H7 (cell line): ENCODE measurements around the gene VCPKMT. TPM values are rescaled to one million over a fixed set of nuclear protein-coding genes. Genes with fewer than 3 reads are reported as not detected.

Experiments
- DNase-seq: peaks from one replicate; pipeline ENCODE4 v3.0.0; 2012
- H3K27me3 ChIP-seq: 2 replicates; pipeline ENCODE4 v1.6.0; 2011; ENCODE audit warnings: mild to moderate bottlenecking, low read length; ENCODE audit not compliant: control insufficient read depth, insufficient read depth
- H3K36me3 ChIP-seq: replicated peaks from 2 replicates; pipeline ENCODE4 v1.5.1; 2011; ENCODE audit warnings: low read length; ENCODE audit not compliant: control insufficient read depth, insufficient read depth
- H3K4me3 ChIP-seq: 2 replicates; pipeline ENCODE4 v1.5.1; 2011; ENCODE audit warnings: low read depth, mild to moderate bottlenecking, control low read depth, low read length, moderate library complexity; ENCODE audit not compliant: insufficient read depth
- total RNA-seq: library from RNA; depleted of rRNA; stranded (reverse); fragments of >200 nt; shearing (Covaris generic); gene quantifications from 2 replicates; pipeline ENCODE4 v1.2.3, GENCODE V29; 2014; rRNA removed

Gene VCPKMT
- total RNA-seq = 8.2 and 8.4 TPM in 2 replicates

DNA sequence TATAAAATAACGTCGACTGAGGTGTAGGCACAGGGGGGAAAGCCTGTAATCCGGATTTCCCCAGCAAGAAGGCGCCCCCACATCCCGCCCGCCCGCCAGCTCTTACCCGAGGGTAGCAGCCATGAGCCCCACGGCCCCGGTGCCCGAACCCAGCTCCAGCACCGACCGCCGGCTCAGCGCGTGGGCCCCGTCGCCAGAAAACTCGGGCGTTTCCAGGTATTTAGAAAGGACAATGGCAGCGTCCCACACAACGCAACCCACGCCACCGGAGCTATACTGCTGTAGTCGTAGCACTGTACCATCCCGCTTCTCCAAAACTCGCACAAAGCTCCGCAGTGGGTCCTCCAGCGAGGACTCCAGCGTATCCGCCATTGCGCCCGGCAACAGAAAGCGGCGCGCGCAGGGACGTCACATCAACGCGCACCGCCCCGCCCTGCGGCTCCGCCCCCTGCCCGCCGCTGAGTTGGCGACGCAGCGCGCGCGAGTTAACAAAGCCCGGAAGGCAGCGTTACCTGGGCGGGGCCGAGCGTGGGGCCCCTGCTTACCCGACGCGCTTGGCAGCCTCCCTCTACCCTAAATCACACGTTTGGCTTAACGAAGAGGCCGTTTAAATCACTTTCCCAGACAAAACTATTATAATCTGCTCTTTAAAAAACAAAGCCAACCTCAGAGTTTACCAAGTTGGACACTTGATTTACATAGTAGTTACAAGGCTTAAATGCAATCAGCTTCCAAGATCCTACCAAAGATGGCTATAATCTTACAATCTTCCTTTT is at the start of gene VCPKMT:
Gene VCPKMT (minus strand): TSS at position 392 of the 776 bp plus-strand sequence. CDS start 20 bp downstream, at position 372.
- Histone ChIP-seq H3K36me3 (peaks cover 21% of the 10 kb centered on the region), H3K4me3 (peak within 1 kb of the TSS; percentile 97), H3K27me3 (no peaks in the 10 kb centered on the region)
- DNase-seq = peak; percentile 94

DNA sequence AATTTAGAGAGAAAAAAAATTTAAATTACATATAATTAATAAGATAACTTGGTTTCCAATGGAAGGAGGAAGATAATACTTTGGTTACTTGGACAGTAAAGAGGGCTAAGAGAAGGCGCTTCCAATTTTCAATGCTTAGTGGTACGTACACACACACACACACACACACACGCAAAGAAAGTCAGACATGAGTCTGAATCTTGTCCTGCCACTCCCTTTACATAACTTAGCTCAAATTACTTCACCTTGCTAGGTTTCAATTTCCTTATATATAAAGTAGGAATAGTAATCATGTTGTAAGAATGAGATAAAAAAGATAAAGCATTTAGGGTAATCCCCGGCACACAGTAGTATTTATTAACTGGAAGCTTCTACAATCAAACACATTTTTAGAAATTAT is 39.7 kb upstream of the VCPKMT start:
- DNase-seq = no peak

DNA sequence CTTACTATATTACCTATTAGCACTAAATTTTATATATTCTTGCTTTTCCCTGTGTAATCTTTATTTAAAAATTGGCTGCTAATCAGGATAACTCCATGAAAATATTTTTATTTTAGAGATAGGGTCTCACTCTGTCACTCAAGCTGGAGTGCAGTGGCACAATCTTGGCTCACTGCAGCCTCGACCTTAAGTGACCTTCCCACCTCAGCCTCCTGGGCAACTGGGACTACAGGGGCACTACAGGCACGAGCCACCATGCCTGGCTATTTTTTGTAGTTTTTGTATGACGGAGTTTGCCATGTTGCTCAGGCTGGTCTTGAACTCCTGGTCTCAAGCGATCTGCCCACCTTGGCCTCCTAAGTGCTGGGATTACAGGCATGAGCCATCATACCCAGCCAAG is 32.4 kb upstream of the VCPKMT start:
- Histone ChIP-seq H3K36me3 (no peaks in the 10 kb centered on the region; the same call in none of the 2 replicates), H3K4me3 (no peak overlapping the region), H3K27me3 (no peaks in the 10 kb centered on the region)
- no peak for DNase-seq

More for the DNA sequence above, 39.7 kb upstream of the VCPKMT start:
- Histone ChIP-seq H3K4me3 (no peak overlapping the region), H3K27me3 (no peaks in the 10 kb centered on the region), H3K36me3 (no peaks in the 10 kb centered on the region; the same call in 1 of the 2 replicates)

DNA sequence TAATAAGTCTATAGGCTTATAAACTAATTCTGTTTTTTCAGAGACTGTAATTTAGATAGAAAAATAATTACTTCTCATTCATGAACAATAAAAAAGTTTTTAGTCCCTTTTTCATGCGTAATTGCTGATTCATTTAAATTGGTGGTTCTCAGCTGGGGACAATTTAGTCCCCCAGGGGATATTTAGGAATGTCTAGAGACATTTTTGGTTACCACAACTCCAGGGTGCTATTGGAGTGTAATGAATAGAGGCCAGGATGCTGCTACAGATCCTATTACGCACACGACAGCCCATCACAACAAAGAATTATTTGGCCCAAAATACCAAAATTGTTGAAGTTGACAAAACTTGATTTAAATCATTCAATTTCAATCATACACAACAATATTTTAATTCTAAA is 22.8 kb upstream of the VCPKMT start:
- no peaks in the 10 kb centered on the region for H3K36me3 ChIP-seq

DNA sequence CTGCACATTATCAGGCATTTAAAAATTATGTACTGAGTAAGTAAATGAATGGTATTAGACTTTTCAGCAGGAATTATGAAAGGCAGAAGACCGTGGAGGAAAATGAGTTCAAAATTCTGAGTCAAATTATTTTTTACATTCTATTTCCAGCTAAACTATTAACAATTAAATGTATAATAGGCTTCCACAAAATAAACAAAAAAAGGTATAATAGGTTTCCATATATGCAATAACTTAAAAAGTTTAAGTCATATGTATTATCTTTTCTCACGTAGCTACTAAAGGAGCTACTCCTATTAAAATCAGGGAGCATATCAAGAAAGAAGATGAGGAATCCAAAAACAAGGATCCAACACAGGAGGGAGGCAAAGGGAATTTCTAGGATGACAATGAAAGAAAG is 11.4 kb upstream of the VCPKMT start:
- DNase-seq = no peak
- no peaks in the 10 kb centered on the region for H3K27me3 ChIP-seq
- no peaks in the 10 kb centered on the region for H3K36me3 ChIP-seq
- no peak overlapping the region for H3K4me3 ChIP-seq

More for the DNA sequence above, 22.8 kb upstream of the VCPKMT start:
- peak; percentile 7 for DNase-seq
- no peaks in the 10 kb centered on the region for H3K27me3 ChIP-seq
- H3K4me3 ChIP-seq = no peak overlapping the region

DNA sequence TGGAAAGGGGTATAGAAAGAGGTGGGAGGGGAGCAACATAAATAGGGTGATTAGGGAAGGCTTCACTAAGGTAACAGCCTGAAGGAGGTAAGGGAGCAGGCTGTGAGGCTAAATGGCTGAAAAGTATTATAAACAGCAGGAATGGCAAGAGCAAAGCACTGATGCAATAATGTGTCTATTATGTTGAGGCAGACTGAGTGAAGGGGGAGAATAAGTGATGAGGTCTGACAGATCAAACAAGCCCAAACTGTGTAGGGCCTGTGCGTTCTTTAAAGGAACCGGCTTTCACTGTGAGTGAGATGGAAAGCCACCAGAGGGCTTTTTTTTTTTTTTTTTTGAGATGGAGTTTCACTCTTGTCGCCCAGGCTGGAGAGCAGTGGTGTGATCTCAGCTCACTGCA is 6.7 kb upstream of the VCPKMT start:
- no peak for DNase-seq
- no peak overlapping the region for H3K4me3 ChIP-seq
- no peaks in the 10 kb centered on the region for H3K27me3 ChIP-seq
- no peaks in the 10 kb centered on the region for H3K36me3 ChIP-seq

DNA sequence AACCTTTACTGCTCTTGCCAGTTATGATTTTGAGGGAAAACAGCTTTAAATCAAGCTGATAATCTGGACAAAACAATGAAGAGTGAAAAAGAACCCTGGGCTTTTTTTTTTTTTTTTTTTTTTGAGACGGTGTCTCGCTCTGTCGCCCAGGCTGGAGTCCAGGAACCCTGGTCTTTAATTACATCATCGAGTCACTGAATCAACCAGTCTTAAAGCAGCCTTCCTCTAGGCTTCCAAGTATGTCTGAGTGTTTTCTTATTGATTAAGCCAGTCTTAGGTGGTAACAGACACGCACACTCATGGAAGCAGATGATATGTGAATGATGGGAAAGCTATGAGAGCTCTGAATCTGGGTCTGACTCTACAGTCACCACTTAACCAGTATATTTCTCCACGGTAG is 5.9 kb upstream of the VCPKMT start:
- no peak for DNase-seq
- Histone ChIP-seq H3K36me3 (no peaks in the 10 kb centered on the region), H3K4me3 (no peak overlapping the region)

DNA sequence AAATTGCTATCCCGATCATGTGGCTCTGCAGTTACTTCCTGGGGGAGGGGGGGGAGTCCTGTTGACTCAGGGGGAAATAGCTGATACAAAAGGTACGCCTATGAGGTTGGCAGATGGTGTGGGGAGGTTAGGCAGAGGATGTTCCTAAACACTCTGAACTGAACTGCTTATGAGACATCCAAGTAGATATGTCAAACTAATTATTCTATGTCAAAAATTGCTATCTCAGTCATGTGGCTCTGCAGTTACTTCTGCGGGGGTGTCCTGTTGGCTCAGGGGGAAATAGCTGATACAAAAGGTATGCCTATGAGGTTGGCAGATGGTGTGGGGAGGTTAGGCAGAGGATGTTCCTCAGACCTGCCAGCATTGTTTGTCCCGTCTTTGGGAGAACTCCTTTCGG is 5.1 kb upstream of the VCPKMT start:
- no peak for DNase-seq
- Histone ChIP-seq H3K27me3 (no peaks in the 10 kb centered on the region), H3K4me3 (no peak overlapping the region), H3K36me3 (no peaks in the 10 kb centered on the region)

More for the DNA sequence above, 5.9 kb upstream of the VCPKMT start:
- no peaks in the 10 kb centered on the region for H3K27me3 ChIP-seq

DNA sequence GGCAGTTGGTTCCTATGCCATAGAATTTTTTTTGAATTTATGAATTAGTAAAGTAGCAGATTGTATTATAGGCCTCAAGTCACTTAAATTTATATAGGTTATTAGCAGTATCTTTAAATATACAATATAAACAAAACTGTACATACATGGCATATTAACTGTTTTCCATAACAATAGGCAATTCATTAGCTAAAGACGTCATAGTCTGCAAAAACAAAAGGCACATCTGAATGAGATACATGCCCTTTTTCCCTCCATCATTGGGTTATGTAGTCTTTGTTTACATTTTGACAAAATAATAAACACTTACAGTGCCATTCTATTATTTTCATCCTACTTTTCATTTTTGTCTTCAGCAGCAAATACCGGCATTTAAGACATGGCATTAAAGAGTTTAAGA is 1.1 kb upstream of the VCPKMT start:
- no peak for DNase-seq
- Histone ChIP-seq H3K36me3 (peaks cover 13% of the 10 kb centered on the region), H3K4me3 (no peak overlapping the region), H3K27me3 (no peaks in the 10 kb centered on the region)

DNA sequence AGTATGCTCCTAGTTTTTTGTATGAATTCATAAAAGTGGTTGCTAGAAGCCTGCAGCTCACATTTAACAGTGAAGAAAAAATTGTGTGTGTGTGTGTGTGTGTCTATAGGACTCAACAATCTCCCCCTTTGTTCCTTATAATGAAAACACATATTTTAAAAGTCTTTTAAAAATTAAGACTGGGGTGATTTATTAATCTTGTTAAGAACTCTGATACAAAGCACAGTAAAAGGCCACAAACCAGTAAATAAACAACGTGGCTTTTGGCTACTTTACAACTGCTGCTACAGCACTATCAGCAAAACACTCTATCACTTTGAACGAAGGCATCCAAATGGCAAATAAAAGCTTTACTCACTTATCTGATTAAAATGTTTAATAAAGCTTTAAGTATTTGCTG is 594 bp upstream of the VCPKMT start:
- Histone ChIP-seq H3K27me3 (no peaks in the 10 kb centered on the region), H3K4me3 (peak overlapping the region; percentile 12; the same call in 1 of the 2 replicates), H3K36me3 (peaks cover 16% of the 10 kb centered on the region)
- no peak for DNase-seq

DNA sequence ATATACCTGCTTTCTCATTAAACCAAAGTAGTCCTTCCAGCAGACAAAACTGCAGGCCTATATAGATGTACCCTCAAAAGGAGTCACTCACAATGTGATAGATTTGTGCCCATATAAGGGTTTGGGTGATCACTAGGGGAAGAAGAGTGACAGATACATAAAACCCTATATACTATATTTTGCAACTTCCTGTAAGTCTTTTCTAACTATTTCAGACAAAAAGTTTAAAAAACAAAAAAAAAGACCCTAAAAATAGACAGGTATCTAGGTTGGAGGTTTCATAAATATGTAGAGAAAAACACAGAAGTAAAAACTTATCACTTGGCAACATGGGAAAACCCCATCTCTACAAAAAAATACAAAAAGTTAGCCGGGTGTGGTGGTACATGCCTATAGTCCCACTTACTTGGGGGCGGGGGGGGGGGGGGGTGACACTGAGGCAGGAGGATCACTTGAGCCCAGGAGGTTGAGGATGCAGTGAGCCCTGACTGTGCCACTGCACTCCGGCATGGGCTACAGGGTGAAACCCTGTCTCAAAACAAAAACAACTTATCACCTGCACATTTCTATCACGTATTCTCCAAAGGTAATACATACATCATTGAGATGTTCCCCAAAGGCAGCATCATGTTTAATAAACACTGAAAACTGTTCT is 2.9 kb downstream of the VCPKMT start:
- H3K27me3 ChIP-seq = no peaks in the 10 kb centered on the region
- H3K4me3 ChIP-seq = no peak overlapping the region
- DNase-seq = no peak
- peaks cover 30% of the 10 kb centered on the region for H3K36me3 ChIP-seq

DNA sequence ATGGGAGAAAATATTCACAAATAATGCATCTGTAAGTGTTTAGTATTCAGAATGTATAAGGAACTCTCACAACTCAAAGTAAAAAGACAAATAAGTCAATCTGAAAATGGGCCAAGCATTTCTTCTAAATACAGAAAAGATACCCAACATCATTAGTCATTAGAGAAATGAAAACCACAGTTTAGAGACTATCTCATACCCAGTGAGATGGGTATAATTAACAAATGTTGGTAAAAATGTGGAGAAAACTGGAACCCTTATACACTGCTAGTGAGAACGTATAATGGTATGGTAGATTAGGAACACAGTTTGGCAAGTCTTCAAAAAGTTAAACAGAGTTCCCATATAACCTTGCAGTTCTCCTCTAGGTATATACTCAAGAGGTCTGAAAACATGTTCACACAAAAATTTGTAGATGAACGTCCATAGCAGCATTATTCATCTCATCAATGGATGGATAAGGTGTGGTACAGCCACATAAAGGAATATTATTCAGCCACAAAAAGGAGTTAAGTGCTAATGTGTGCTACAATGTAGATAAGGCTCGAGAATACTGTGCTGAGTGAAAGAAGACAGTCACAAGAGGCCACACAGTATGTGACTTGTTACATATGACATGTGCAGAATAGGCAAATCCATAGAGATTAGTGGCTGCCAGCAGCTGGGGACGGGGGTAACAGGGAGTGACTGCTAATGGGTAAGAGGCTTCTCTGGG is 5.9 kb downstream of the VCPKMT start:
- H3K4me3 ChIP-seq = no peak overlapping the region
- no peak for DNase-seq
- H3K36me3 ChIP-seq = peaks cover 28% of the 10 kb centered on the region
- no peaks in the 10 kb centered on the region for H3K27me3 ChIP-seq

DNA sequence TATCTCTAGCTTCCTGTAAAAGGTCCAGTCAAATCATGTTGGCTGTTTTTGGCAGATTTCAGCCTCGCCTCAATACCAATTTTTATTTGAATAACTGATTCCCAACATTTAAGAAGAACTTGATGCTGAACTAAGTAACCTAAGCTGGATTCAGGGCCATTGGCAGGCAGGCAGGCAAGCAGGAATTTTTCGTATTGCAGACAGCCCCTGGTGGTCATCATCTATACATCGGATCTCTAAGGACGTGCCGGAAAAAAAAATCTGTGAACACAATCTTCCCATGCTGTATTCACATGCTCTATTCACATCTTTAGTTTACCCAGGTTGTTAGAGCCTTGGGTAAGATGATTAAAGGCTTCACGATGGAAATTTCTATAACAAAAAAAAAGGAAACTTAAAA is 7.0 kb downstream of the VCPKMT start:
- no peak overlapping the region for H3K4me3 ChIP-seq
- no peaks in the 10 kb centered on the region for H3K27me3 ChIP-seq
- no peak for DNase-seq
- H3K36me3 ChIP-seq = peaks cover 24% of the 10 kb centered on the region

DNA sequence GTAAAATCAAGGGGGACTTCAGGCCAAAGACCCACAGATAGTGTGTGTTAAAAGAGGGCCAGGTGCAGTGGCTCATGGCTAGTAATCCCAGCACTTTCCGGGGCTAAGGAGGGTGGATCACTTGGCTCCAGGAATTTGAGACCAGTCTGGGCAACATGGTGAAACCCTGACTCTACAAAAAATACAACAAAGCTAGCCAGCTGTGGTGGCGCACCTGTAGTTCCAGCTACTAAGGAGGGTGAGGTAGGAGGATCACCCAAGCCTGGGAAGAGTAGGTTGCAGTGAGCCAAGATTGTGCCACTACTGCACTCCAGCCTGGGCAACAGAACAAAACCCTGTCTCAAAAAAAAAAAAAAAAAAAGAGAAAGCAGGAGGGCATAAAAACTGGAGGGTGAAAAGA is 8.5 kb downstream of the VCPKMT start:
- H3K36me3 ChIP-seq = peaks cover 19% of the 10 kb centered on the region
- no peaks in the 10 kb centered on the region for H3K27me3 ChIP-seq
- no peak for DNase-seq
- no peak overlapping the region for H3K4me3 ChIP-seq

DNA sequence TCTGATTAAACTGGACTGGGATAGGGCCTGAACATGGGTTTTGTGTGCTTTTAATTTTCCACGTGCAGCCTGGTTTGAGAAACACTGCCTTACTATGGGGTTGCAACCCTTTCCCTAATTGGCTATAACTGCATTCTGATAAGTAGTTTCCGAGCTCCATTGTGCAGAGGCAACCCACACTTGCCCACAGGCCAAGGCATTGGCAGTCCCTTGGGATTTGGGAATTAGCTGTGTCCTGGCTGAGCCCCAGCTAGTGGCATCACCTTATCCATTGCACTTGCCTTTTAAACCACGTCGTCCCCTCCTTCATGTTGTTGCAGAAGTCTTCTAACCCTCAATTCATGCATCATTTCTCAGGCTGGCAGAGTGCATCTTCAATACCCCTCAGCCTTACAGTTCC is 10.2 kb downstream of the VCPKMT start:
- Histone ChIP-seq H3K27me3 (no peaks in the 10 kb centered on the region), H3K36me3 (peaks cover 7% of the 10 kb centered on the region), H3K4me3 (no peak overlapping the region)
- DNase-seq = no peak
